ENCODE measurements around the gene LRMDA. TPM values are rescaled to one million over a fixed set of nuclear protein-coding genes. Genes with fewer than 3 reads are reported as not detected.

LRMDA gene
- total and polyA plus RNA-seq, 2 of the 13 experiments (the other 11 are each of a cell fraction or from before 2014, with no cell fraction given): 13.4 to 22.0 TPM

GRCh38 chr10:75905490-75905889, 474.1 kb downstream of the LRMDA start:
- POLR2A ChIA-PET: no interaction called here

More at GRCh38 chr10:75905490-75905889, 474.1 kb downstream of the LRMDA start:
- no peaks in the 10 kb centered on the region for H4K20me1 ChIP-seq (ENCODE audit: insufficient read depth, low read length)
- no peak overlapping the region for H3K4me2 ChIP-seq (ENCODE audit: low read depth, low read length)
- no peak overlapping the region for H3K27ac ChIP-seq (ENCODE audit: extremely low read length, insufficient read depth, low read length)
- in situ Hi-C loops (cut with HindIII; ENCODE audit: extremely low pct_ligation_motif_present, low pct_unique_long_range_greater_than_20kb) (no loop called here), intact Hi-C loops (cut with micrococcal nuclease; ENCODE audit: unreplicated experiment) (no loop called here)
- WGBS (ENCODE audit: low lambda C conversion rate): 96% methylated on average over 4 of the region's 4 CpGs
- DNase-seq (ENCODE audit: low spot score) (no peak), ATAC-seq (no peak), FAIRE-seq (no peak)
- no peaks in the 10 kb centered on the region for H3K36me3 ChIP-seq (replicated peaks in 1 of 2; ENCODE audit: control insufficient read depth in 1 of 2, insufficient read depth in 2 of 2, low read length in 2 of 2)
- no peak overlapping the region for H2AFZ ChIP-seq (ENCODE audit: low read length)
- TF ChIP-seq CBX2 (IDR thresholded peaks at IDR 0.05; ENCODE audit: low read depth, low read length) (no peak), CBX2 (CRISPR knock-in tag; IDR thresholded peaks at IDR 0.05; ENCODE audit: low read depth) (no peak), ZNF281 (CRISPR knock-in tag; IDR thresholded peaks at IDR 0.05; ENCODE audit: borderline replicate concordance) (no peak), SMAD3 (CRISPR knock-in tag; IDR thresholded peaks at IDR 0.05) (no peak), ZNF501 (CRISPR knock-in tag; IDR thresholded peaks at IDR 0.05) (no peak), ZMYM2 (CRISPR knock-in tag; IDR thresholded peaks at IDR 0.05) (no peak), ZNF333 (CRISPR knock-in tag; IDR thresholded peaks at IDR 0.05; ENCODE audit: borderline replicate concordance) (no peak), ZNF550 (CRISPR knock-in tag; IDR thresholded peaks at IDR 0.05; ENCODE audit: borderline replicate concordance) (no peak), DMAP1 (CRISPR knock-in tag; IDR thresholded peaks at IDR 0.05) (no peak), PCBP1 (IDR thresholded peaks at IDR 0.05; ENCODE audit: borderline replicate concordance, low read depth, low read length) (no peak), NCOR1 (IDR thresholded peaks at IDR 0.05; ENCODE audit: borderline replicate concordance, low read length) (no peak), LCORL (IDR thresholded peaks at IDR 0.05) (no peak), LCORL (CRISPR knock-in tag; IDR thresholded peaks at IDR 0.05) (no peak), ZFP1 (CRISPR knock-in tag; IDR thresholded peaks at IDR 0.05) (no peak)
- TF ChIP-seq, protein P1, sequence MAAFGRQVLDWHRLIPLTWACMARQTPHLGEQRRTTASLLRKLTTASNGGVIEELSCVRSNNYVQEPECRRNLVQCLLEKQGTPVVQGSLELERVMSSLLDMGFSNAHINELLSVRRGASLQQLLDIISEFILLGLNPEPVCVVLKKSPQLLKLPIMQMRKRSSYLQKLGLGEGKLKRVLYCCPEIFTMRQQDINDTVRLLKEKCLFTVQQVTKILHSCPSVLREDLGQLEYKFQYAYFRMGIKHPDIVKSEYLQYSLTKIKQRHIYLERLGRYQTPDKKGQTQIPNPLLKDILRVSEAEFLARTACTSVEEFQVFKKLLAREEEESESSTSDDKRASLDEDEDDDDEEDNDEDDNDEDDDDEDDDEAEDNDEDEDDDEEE (CRISPR knock-in tag; IDR thresholded peaks at IDR 0.05): no peak
- TF ChIP-seq, protein P2, sequence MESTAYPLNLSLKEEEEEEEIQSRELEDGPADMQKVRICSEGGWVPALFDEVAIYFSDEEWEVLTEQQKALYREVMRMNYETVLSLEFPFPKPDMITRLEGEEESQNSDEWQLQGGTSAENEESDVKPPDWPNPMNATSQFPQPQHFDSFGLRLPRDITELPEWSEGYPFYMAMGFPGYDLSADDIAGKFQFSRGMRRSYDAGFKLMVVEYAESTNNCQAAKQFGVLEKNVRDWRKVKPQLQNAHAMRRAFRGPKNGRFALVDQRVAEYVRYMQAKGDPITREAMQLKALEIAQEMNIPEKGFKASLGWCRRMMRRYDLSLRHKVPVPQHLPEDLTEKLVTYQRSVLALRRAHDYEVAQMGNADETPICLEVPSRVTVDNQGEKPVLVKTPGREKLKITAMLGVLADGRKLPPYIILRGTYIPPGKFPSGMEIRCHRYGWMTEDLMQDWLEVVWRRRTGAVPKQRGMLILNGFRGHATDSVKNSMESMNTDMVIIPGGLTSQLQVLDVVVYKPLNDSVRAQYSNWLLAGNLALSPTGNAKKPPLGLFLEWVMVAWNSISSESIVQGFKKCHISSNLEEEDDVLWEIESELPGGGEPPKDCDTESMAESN (CRISPR knock-in tag; conservative IDR thresholded peaks at IDR 0.05): no peak
- TF ChIP-seq, protein P3, sequence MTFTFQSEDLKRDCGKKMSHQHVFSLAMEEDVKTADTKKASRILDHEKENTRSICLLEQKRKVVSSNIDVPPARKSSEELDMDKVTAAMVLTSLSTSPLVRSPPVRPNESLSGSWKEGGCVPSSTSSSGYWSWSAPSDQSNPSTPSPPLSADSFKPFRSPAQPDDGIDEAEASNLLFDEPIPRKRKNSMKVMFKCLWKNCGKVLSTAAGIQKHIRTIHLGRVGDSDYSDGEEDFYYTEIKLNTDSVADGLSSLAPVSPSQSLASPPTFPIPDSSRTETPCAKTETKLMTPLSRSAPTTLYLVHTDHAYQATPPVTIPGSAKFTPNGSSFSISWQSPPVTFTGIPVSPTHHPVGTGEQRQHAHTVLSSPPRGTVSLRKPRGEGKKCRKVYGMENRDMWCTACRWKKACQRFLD (CRISPR knock-in tag; IDR thresholded peaks at IDR 0.05; ENCODE audit: borderline replicate concordance): no peak
- H3K9me3 ChIP-seq (ENCODE audit: low read length): no peaks in the 10 kb centered on the region
- no peak overlapping the region for H3K9ac ChIP-seq (ENCODE audit: insufficient read depth, low read depth, low read length)
- H3K4me1 ChIP-seq (ENCODE audit: insufficient read depth, low read length): peaks cover 22% of the 10 kb centered on the region
- CTCF ChIA-PET (ENCODE audit: low intra/inter-chr PET ratio, low total read pairs): no interaction called here
- no TSS peak for BruUV-seq (replicated peaks)
- no peaks in the 10 kb centered on the region for H3K27me3 ChIP-seq (ENCODE audit: control insufficient read depth in 1 of 2, insufficient read depth in 2 of 2, low read length in 2 of 2)
- H3K4me3 ChIP-seq (replicated peaks in 1 of 3; ENCODE audit: insufficient read depth in 1 of 3, low read depth in 2 of 3, low read length in 3 of 3): no peak overlapping the region
- H3K79me2 ChIP-seq (ENCODE audit: insufficient read depth, low read length): no peaks in the 10 kb centered on the region

Data from HepG2 (cell line).